ENCODE measurements around the gene NAALADL2. TPM values are rescaled to one million over a fixed set of nuclear protein-coding genes. Genes with fewer than 3 reads are reported as not detected.

The NAALADL2 gene
- total and polyA plus RNA-seq, 2 of the 8 experiments (the other 6 are each of a cell fraction or from before 2014, with no cell fraction given), result 0.12 to 0.22 TPM

GRCh38 chr3:175620532-175620931 lies 761.4 kb downstream of the NAALADL2 start:
- DNase-seq (ENCODE audit: low read depth in 1 of 2, low spot score in 2 of 2), result no peak
- no peak for FAIRE-seq

More at GRCh38 chr3:175620532-175620931, 761.4 kb downstream of the NAALADL2 start:
- no peak overlapping the region for H2BK120ac ChIP-seq (replicated peaks; ENCODE audit: low read depth, low read length)
- H3K14ac ChIP-seq (ENCODE audit: insufficient read length), result no peak overlapping the region
- H3K4ac ChIP-seq (replicated peaks; ENCODE audit: insufficient read length, low read depth, low read length), result no peak overlapping the region
- peak overlapping the region; percentile 66; the same call in 1 of the 2 replicates for H2AFZ ChIP-seq (ENCODE audit: low read length)
- no peak overlapping the region for H3K18ac ChIP-seq (ENCODE audit: extremely low read depth, low read length)
- no peaks in the 10 kb centered on the region for H4K20me1 ChIP-seq (replicated peaks in 1 of 2; ENCODE audit: control insufficient read depth in 1 of 2, insufficient read depth in 2 of 2, low read length in 2 of 2)
- WGBS, 2 experiments (ENCODE audit: extremely low coverage in 1 of 2, insufficient coverage in 1 of 2, insufficient read length in 1 of 2, insufficient replicate concordance in 2 of 2, low coverage in 1 of 2, low lambda C conversion rate in 2 of 2, missing lambda C conversion rate in 1 of 2), result 91% methylated on average over 11 of the region's 12 CpGs; no CpG with 5 or more reads in 1 of the 2 experiments
- H2BK15ac ChIP-seq (ENCODE audit: low read length), result no peak overlapping the region
- no peak overlapping the region for H4K91ac ChIP-seq (replicated peaks; ENCODE audit: insufficient read length, low read length)
- no peaks in the 10 kb centered on the region for H3K36me3 ChIP-seq (ENCODE audit: control insufficient read depth in 2 of 4, insufficient read depth in 4 of 4, low read length in 3 of 4)
- H3K4me3 ChIP-seq (ENCODE audit: extremely low read depth in 1 of 4, insufficient read depth in 2 of 4, low read depth in 3 of 4, low read length in 4 of 4), result no peak overlapping the region
- CTCF ChIA-PET (ENCODE audit: partially characterized antibody), result interaction anchor here (1.1 kb wide), 2 partner anchors 8 to 321 kb away, joined by 3 to 4 read pairs; no protein-coding TSS in a partner anchor
- no peaks in the 10 kb centered on the region for H3K9me3 ChIP-seq (ENCODE audit: insufficient read depth in 2 of 2, low read depth in 1 of 2, low read length in 1 of 2)
- no peak overlapping the region for H4K5ac ChIP-seq (ENCODE audit: insufficient read length, low read depth, low read length)
- no peak overlapping the region for H3K4me2 ChIP-seq (ENCODE audit: insufficient read depth in 1 of 2, low read depth in 2 of 2, low read length in 2 of 2)
- H3K23ac ChIP-seq (ENCODE audit: insufficient read length), result no peak overlapping the region
- H4K8ac ChIP-seq (ENCODE audit: extremely low read depth, insufficient read depth, low read length), result no peak overlapping the region
- H3K23me2 ChIP-seq (ENCODE audit: low read depth, low read length), result no peaks in the 10 kb centered on the region
- no peaks in the 10 kb centered on the region for H3K79me2 ChIP-seq (ENCODE audit: control insufficient read depth in 1 of 2, insufficient read depth in 2 of 2, low read length in 2 of 2)
- no peak overlapping the region for H3K27ac ChIP-seq (ENCODE audit: low read depth, low read length)
- no peak overlapping the region for H2AK5ac ChIP-seq (ENCODE audit: low read depth, low read length)
- H2BK12ac ChIP-seq (ENCODE audit: low read depth, low read length), result no peak overlapping the region
- TF ChIP-seq GTF2F1 (IDR thresholded peaks at IDR 0.05; ENCODE audit: borderline replicate concordance, low read depth, low read length), result no peak
- peak; percentile 86 for TF ChIP-seq E2F6 (IDR thresholded peaks at IDR 0.05)
- TF ChIP-seq MAX (IDR thresholded peaks at IDR 0.05), result peak; percentile 28; the same call in 1 of the 2 replicates
- H3K79me1 ChIP-seq (ENCODE audit: low read depth, low read length), result no peaks in the 10 kb centered on the region
- no peak overlapping the region for H2BK5ac ChIP-seq (ENCODE audit: low read depth, low read length)
- no peak overlapping the region for H3K56ac ChIP-seq (replicated peaks; ENCODE audit: insufficient read length, low read depth, low read length)
- H3K9ac ChIP-seq (replicated peaks in 1 of 4; ENCODE audit: extremely low read depth in 1 of 4, low read depth in 3 of 4, low read length in 3 of 4), result no peak overlapping the region
- no peaks in the 10 kb centered on the region for H3K27me3 ChIP-seq (replicated peaks in 1 of 4; ENCODE audit: control insufficient read depth in 3 of 4, extremely low read depth in 1 of 4, insufficient read depth in 3 of 4, low read length in 3 of 4)
- POLR2A ChIA-PET (ENCODE audit: partially characterized antibody), result no interaction called here
- no peaks in the 10 kb centered on the region for H3K4me1 ChIP-seq (replicated peaks in 1 of 4; ENCODE audit: control insufficient read depth in 3 of 4, insufficient read depth in 4 of 4, low read length in 3 of 4)
- no peak overlapping the region for H2BK20ac ChIP-seq (ENCODE audit: low read length)
